Activated CD8-positive, alpha-beta T cell treated with anti-CD3 and anti-CD28 coated beads, Interleukin-2, amount 10 ng/mL, durations not matched to agents 7 days and 5 days (primary cell): ENCODE data around the gene RELN. TPM values are rescaled to one million over a fixed set of nuclear protein-coding genes. Genes with fewer than 3 reads are reported as not detected.

ENCODE experiments used
- ATAC-seq: fragments of 150-1000 bp; cut with Tn5 transposase; one replicate; pipeline ENCODE4 v1.10.0; 2021; ENCODE audit warnings: moderate library complexity
- CTCF ChIA-PET: fragments of 350-600 bp; sonication (Branson Sonifier 250); formaldehyde crosslinking; loops from one replicate; lab custom pipeline; 2021; ENCODE audit warnings: antibody characterized with exemption; lab: Charles Lee
- POLR2A ChIA-PET: fragments of 350-600 bp; sonication (Branson Sonifier 250); formaldehyde crosslinking; loops from one replicate; lab custom pipeline; 2021; ENCODE audit warnings: antibody characterized with exemption; lab: Charles Lee
- DNase-seq: peaks from one replicate; pipeline ENCODE4 v3.0.0-alpha.2; 2020
- H3K27ac Mint-ChIP-seq: one replicate; pipeline ENCODE4 v1.8.0; 2021; ENCODE audit warnings: mild to moderate bottlenecking, mixed read lengths
- H3K27me3 Mint-ChIP-seq: one replicate; pipeline ENCODE4 v1.8.0; 2021; ENCODE audit warnings: low read depth, mixed read lengths
- H3K36me3 Mint-ChIP-seq: one replicate; pipeline ENCODE4 v1.8.0; 2021; ENCODE audit warnings: low read depth, mixed read lengths
- H3K4me1 Mint-ChIP-seq: one replicate; pipeline ENCODE4 v1.8.0; 2021; ENCODE audit warnings: low read depth, mixed read lengths
- H3K4me3 Mint-ChIP-seq: one replicate; pipeline ENCODE4 v1.8.0; 2021; ENCODE audit warnings: mild to moderate bottlenecking, mixed read lengths
- H3K9me3 Mint-ChIP-seq: one replicate; pipeline ENCODE4 v1.8.0; 2022; ENCODE audit warnings: mixed read lengths; ENCODE audit not compliant: insufficient read depth
- total RNA-seq, 2 experiments: library from RNA; stranded (reverse); gene quantifications; one replicate each; pipeline ENCODE4 v1.2.3, GENCODE V29; 2021

Gene RELN
- total RNA-seq, 2 experiments from 2014 or later, result not detected

DNA sequence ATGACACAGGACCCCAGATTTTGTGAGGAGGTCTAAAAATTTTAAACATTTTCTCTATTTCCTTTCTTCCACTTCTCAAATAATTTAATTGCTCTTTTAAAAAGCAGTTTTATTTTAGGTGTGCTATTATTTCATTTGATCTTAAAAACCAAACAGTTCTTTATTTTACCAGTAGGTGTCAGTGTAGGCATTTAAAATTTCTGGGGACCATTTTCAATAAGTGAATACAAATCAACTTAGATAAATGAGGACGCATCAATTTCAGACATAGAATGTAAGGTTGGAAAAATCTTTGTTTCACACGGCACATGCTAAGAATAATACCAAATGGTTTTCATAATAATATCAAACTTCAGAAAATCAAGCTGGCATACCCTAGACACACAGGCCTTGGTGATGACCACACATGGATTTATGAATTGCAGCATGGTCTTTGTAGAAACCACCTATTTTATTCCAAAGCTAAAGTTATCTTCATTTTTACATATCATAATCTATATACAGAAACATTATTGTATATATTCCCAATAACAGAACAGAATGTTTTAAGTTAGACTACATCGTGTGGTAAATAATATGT lies 415.9 kb downstream of the RELN start:
- Mint-ChIP-seq H3K4me3 (no peak overlapping the region), H3K9me3 (no peaks in the 10 kb centered on the region), H3K4me1 (no peaks in the 10 kb centered on the region), H3K27ac (no peak overlapping the region), H3K36me3 (no peaks in the 10 kb centered on the region), H3K27me3 (peaks cover 13% of the 10 kb centered on the region)
- ATAC-seq (no peak), DNase-seq (no peak)
- ChIA-PET CTCF (interaction anchor here (0.7 to 1.4 kb wide), 4 partner anchors 17 to 595 kb away, joined by 3 to 5 read pairs (median 4); no protein-coding TSS in a partner anchor), POLR2A (no interaction called here)

DNA sequence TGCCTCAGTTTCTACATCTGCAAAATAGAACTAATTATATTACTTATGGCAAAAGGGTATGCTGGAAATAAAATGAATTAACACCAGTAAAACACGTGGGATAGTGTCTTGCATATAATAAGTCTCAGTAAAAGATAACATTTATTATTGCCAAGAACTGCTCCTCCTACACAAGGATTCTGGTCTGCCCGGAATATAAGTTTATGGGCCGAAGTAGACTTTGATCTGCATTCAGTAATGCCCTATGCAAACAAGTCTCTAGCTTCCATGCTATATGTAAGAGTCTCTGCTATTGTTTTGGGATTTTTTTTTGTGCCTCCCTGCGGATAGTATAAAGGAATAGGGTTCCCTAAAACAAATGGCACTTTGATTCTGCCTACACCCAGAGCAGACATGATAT lies 417.9 kb downstream of the RELN start:
- ATAC-seq (no peak), DNase-seq (no peak)
- ChIA-PET POLR2A (no interaction called here), CTCF (no interaction called here)
- H3K9me3 Mint-ChIP-seq, result no peaks in the 10 kb centered on the region
- H3K4me3 Mint-ChIP-seq, result no peak overlapping the region
- no peaks in the 10 kb centered on the region for H3K36me3 Mint-ChIP-seq
- no peak overlapping the region for H3K27ac Mint-ChIP-seq
- H3K27me3 Mint-ChIP-seq, result peaks cover 20% of the 10 kb centered on the region
- H3K4me1 Mint-ChIP-seq, result no peaks in the 10 kb centered on the region

DNA sequence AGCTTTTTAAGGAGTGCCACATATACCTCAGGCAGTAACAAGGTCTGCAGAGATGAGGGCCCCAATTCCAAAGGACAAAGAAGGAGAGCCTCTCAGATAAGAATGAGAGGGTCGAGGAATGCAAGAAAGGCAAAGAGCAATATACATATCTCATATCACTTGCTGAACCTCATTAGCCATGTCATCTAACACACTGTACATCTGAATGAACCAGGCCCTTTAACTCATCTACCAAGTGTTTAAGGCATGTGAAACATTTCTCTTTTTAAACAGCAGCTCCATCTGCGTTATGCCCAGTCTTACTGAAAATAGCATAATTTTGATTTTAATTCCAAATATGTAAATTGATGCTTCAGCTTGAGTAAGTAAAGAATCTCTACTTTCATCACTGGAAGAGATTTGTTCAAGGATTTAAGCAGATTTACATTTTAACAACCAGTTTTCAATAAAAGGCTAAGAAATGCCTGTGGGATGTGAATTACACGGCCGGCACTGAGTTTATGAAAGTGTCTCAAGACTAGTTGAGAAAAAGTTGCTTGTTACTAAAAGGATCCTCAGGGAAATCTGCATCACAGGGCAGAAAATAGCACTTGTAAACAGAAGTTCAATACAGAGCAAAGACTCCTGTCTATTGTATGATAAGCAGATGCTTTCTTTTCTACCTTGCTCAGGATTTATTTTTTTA lies 419.7 kb downstream of the RELN start:
- Mint-ChIP-seq H3K4me1 (no peaks in the 10 kb centered on the region), H3K27ac (no peak overlapping the region), H3K9me3 (no peaks in the 10 kb centered on the region), H3K27me3 (peaks cover 22% of the 10 kb centered on the region), H3K4me3 (no peak overlapping the region), H3K36me3 (no peaks in the 10 kb centered on the region)
- DNase-seq (no peak), ATAC-seq (no peak)
- ChIA-PET POLR2A (interaction anchor here (0.5 kb wide), 1 partner anchor 498 kb away, joined by 3 read pairs; no protein-coding TSS in a partner anchor), CTCF (no interaction called here)

DNA sequence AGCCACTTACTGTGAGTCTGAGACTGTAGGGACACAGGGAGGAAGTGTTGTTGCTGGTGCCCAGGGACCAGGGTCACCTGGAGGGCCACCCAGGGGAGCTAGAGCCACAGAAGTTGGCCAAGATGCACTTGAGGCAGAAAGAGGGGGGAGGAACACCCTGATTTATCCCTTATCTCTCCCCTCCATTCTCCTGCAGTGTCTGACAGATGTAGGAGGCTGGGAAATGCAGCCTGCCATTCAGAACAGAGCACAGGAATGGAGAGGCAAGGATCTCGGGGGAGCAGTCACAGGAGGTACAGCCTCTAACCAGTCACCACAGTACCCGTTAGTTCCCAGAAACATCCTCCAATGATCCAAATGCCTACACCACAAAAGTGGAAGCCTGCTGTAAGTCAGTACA lies 425.0 kb downstream of the RELN start:
- Mint-ChIP-seq H3K4me1 (no peaks in the 10 kb centered on the region), H3K36me3 (no peaks in the 10 kb centered on the region), H3K27ac (no peak overlapping the region), H3K27me3 (peaks cover 19% of the 10 kb centered on the region), H3K9me3 (no peaks in the 10 kb centered on the region), H3K4me3 (no peak overlapping the region)
- POLR2A ChIA-PET, result no interaction called here
- DNase-seq (no peak), ATAC-seq (no peak)
- CTCF ChIA-PET, result no interaction called here

DNA sequence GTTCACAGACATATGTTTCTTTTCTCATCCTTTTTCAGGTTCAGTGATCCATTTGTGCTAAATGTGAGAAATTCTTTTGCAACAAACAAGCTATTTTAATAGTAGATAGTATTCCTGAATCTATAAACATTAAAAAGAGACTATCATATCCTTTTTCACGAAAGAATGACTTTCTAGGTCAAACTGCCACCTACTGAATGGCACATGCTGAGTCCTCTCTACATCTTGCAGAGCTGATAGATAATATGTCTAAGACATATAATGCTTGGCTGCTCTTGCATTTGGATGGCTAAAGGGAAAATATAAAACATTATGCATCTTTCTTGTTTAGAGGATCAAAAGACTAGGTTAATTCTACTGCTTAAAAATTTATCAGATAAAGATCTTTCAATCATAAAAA lies 429.3 kb downstream of the RELN start:
- CTCF ChIA-PET, result no interaction called here

DNA sequence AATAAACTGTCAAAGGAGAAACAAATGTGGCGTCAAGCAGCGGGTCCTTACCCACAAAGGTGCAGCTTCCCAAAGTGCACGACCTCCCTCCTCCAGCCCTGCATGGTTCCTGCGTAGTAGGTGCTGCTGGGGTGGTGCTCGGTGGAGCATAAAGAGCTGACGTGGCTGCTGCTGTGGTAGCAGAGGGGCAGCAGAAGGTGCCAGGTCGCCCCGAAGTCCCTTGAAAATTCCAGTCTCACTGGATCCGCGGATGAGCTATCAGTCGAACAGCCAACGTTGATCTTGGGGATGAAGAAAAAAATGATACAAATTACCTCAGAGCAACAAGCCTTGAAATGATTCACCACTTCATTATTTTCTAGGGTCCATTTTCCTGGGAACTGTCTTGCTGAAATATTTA lies 438.4 kb downstream of the RELN start:
- POLR2A ChIA-PET, result no interaction called here
- Mint-ChIP-seq H3K27me3 (peaks cover 14% of the 10 kb centered on the region), H3K4me1 (no peaks in the 10 kb centered on the region), H3K36me3 (no peaks in the 10 kb centered on the region), H3K27ac (no peak overlapping the region), H3K4me3 (no peak overlapping the region), H3K9me3 (no peaks in the 10 kb centered on the region)
- CTCF ChIA-PET, result no interaction called here
- DNase-seq (no peak), ATAC-seq (no peak)

More for the DNA sequence above, 429.3 kb downstream of the RELN start:
- no peaks in the 10 kb centered on the region for H3K9me3 Mint-ChIP-seq
- peaks cover 17% of the 10 kb centered on the region for H3K27me3 Mint-ChIP-seq
- no peaks in the 10 kb centered on the region for H3K36me3 Mint-ChIP-seq
- no peak for DNase-seq
- H3K27ac Mint-ChIP-seq, result no peak overlapping the region
- POLR2A ChIA-PET, result no interaction called here
- ATAC-seq, result no peak
- H3K4me3 Mint-ChIP-seq, result no peak overlapping the region
- no peaks in the 10 kb centered on the region for H3K4me1 Mint-ChIP-seq

DNA sequence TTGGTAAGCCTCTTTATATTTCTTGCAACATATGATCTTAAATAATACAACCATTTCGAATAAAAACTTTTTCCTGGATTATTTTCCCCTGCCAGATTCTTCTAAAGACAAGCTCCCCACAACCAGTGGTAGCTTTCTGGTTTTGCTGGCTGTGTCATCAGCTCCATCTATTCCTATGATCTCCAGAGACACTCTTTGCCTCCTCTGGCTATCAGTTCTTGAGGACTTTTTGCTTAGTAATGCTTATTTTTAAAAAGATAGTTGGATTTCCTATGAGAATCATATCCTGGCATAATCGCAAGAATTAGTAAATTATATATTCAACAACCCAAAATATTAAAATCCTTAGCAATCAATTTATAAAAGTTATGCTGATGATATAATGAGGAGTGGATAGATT lies 439.7 kb downstream of the RELN start:
- Mint-ChIP-seq H3K9me3 (no peaks in the 10 kb centered on the region), H3K4me1 (no peaks in the 10 kb centered on the region), H3K4me3 (no peak overlapping the region), H3K27me3 (peaks cover 18% of the 10 kb centered on the region), H3K36me3 (no peaks in the 10 kb centered on the region), H3K27ac (no peak overlapping the region)
- ChIA-PET CTCF (no interaction called here), POLR2A (no interaction called here)
- no peak for DNase-seq
- ATAC-seq, result no peak

DNA sequence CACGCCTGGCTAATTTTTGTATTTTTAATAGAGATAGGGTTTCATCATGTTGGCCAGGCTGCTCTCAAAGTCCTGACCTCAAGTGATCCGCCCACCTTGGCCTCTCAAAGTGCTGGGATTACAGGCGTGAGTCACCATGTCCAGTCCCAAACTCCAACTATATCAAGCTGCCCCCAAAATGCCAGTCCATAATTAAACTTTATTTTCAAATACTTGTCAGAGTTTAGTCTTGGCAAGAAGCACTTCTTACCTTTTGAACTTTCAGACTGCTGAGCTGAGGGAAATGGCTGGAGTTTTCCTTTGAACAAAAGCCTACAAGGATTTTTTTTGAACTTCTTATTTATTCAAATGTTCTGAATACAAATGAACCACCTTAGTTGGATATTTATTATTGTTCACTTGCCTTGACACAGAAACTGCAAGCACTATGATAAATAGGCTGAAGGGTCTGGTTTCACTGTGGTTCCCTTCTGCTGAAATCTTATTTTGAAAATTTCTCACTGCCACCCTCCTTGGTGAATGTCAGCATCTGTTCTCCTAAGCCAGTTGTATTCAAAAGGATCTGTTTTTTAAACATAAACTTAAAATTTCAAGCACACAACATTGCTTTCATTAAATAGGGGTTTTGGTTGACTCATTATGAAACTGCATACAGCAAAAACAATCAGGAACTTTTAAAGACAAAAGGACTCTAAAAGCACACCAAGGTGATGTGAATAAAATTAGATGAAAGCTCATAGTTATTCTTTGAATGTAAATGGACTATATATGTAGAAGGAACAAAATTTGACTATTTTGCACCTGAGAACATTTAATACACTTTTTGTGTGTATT lies 441.8 kb downstream of the RELN start:
- Mint-ChIP-seq H3K9me3 (no peaks in the 10 kb centered on the region), H3K27me3 (peaks cover 18% of the 10 kb centered on the region), H3K27ac (no peak overlapping the region), H3K36me3 (no peaks in the 10 kb centered on the region), H3K4me1 (no peaks in the 10 kb centered on the region), H3K4me3 (no peak overlapping the region)
- POLR2A ChIA-PET, result no interaction called here
- ATAC-seq (no peak), DNase-seq (no peak)
- CTCF ChIA-PET, result interaction anchor here (0.9 to 1.0 kb wide), 2 partner anchors 86 to 254 kb away, joined by 3 read pairs; no protein-coding TSS in a partner anchor

DNA sequence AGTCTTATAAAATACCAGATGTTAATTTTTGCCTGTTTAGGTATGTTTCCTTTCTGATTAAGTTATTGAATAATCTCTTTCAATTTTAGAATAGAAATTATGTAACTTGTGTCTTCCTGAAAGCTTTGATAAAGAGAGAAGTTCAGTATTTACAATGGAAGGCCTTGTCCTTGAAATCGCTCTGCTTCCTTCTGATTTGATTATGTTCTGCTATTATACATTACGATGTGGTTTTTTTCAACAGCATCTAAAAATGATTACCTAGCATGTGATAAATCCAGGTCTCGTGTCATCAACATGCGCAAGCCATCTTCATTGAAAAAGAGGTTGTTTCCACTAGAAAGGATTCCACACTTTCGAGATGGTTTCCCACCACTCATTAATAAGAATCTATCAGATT lies 447.0 kb downstream of the RELN start:
- Mint-ChIP-seq H3K4me3 (no peak overlapping the region), H3K27ac (no peak overlapping the region), H3K36me3 (no peaks in the 10 kb centered on the region), H3K4me1 (no peaks in the 10 kb centered on the region), H3K27me3 (peaks cover 12% of the 10 kb centered on the region), H3K9me3 (no peaks in the 10 kb centered on the region)
- ChIA-PET POLR2A (no interaction called here), CTCF (no interaction called here)
- DNase-seq, result no peak
- no peak for ATAC-seq

DNA sequence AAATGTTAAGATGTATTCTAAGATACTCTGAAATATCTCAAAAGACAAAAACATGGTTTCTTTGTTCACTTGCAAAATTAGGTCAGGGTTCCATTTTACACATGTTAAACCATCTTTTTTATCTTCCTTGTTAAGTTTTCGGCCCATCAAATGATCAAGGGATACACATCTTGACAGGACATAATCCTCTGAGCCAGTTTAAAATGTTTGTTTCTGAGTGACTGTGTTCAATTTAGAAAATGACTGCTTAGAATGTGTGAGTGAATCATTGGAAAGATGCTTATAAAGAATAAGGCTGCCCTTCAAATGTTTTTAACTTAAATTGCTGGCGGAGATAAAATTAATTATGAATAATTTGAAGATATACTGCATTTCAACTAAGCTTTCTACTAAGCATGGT lies 447.5 kb downstream of the RELN start:
- Mint-ChIP-seq H3K27ac (no peak overlapping the region), H3K4me1 (no peaks in the 10 kb centered on the region), H3K4me3 (no peak overlapping the region), H3K27me3 (peaks cover 12% of the 10 kb centered on the region), H3K9me3 (no peaks in the 10 kb centered on the region), H3K36me3 (no peaks in the 10 kb centered on the region)
- ATAC-seq, result no peak
- DNase-seq, result no peak
- ChIA-PET CTCF (no interaction called here), POLR2A (no interaction called here)

DNA sequence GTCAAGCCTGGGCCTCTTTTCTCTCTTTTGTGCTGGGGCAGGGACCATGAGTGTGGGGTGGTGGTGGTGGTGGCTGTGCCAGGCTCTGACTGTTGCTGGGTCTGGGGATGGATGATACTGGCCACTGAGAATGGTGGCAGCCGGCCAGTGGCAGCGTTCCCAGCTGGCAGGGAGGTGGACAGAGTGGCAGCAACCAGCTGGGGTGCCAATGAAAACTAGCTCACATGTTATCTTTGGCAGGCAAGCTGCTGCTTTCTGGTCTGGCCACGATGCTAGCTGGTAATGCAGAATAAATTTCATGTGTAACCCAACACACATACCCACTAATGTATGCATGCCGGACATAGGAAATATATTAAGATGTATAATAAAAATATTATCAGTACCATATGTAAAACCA lies 448.4 kb downstream of the RELN start:
- Mint-ChIP-seq H3K4me1 (no peaks in the 10 kb centered on the region), H3K4me3 (no peak overlapping the region), H3K27ac (no peak overlapping the region), H3K9me3 (no peaks in the 10 kb centered on the region), H3K27me3 (peaks cover 7% of the 10 kb centered on the region), H3K36me3 (no peaks in the 10 kb centered on the region)
- ChIA-PET POLR2A (no interaction called here), CTCF (no interaction called here)
- no peak for DNase-seq
- ATAC-seq, result no peak

DNA sequence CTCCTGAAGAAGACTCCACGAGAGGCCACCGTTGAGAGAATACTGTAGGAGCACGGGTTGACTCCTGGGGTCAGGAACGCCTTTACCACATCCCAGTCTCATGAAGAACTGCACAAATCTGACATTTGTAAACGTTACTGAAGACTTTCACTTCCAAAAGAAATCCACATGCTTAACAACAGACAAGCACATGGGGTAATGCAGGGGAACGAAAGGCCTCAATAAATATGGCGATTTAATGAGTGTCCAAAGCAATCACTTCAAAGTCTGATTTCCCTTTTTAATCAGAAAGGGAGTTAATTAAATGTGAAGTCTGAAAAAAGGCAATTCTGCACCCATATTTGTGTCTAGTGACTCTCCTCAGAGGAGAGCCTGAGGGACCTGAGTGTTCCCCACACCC lies 449.1 kb downstream of the RELN start:
- no peaks in the 10 kb centered on the region for H3K4me1 Mint-ChIP-seq
- ChIA-PET POLR2A (no interaction called here), CTCF (no interaction called here)
- peaks cover 5% of the 10 kb centered on the region for H3K27me3 Mint-ChIP-seq
- no peak overlapping the region for H3K4me3 Mint-ChIP-seq
- DNase-seq (no peak), ATAC-seq (no peak)
- H3K9me3 Mint-ChIP-seq, result no peaks in the 10 kb centered on the region
- no peak overlapping the region for H3K27ac Mint-ChIP-seq
- no peaks in the 10 kb centered on the region for H3K36me3 Mint-ChIP-seq
